CD14-positive monocyte (primary cell): ENCODE measurements around the gene GRID1. TPM values are rescaled to one million over a fixed set of nuclear protein-coding genes. Genes with fewer than 3 reads are reported as not detected.

Experiments
- DNase-seq, 3 donors: peaks; one replicate each; pipeline ENCODE4 v3.0.0-alpha.2; 2011 to 2022
- H2AFZ ChIP-seq: 2 replicates; pipeline ENCODE4 v1.6.0; 2012; ENCODE audit warnings: mild to moderate bottlenecking, low read depth, low read length, inconsistent platforms; ENCODE audit not compliant: insufficient read depth, poor library complexity, severe bottlenecking
- H3K27ac ChIP-seq, 2 donors: 1 replicate in 1 of 2; 2 replicates in 1 of 2; pipeline ENCODE4 v1.5.1; 2012 to 2013; ENCODE audit warnings: low read length in 2 of 2, control low read depth in 1 of 2, inconsistent platforms in 1 of 2, low read depth in 1 of 2, mild to moderate bottlenecking in 1 of 2
- H3K27me3 ChIP-seq, 2 donors: one replicate each; pipeline versions ENCODE4 v1.6.0 to v1.6.1; 2011 to 2013; ENCODE audit warnings: low read length in 2 of 2; ENCODE audit not compliant: control insufficient read depth in 2 of 2, insufficient read depth in 2 of 2
- H3K36me3 ChIP-seq, 2 donors: replicated peaks in 1 of 2; 1 replicate in 1 of 2; 2 replicates in 1 of 2; pipeline versions ENCODE4 v1.5.1 to v1.6.1; 2012 to 2013; ENCODE audit warnings: low read length in 2 of 2, control low read depth in 1 of 2, inconsistent platforms in 1 of 2, mild to moderate bottlenecking in 1 of 2; ENCODE audit not compliant: insufficient read depth in 2 of 2, control insufficient read depth in 1 of 2
- H3K4me1 ChIP-seq, 2 donors: 1 replicate in 1 of 2; 2 replicates in 1 of 2; pipeline versions ENCODE4 v1.5.1 to v1.6.1; 2012 to 2013; ENCODE audit warnings: low read length in 2 of 2, control low read depth in 1 of 2, inconsistent platforms in 1 of 2, mild to moderate bottlenecking in 1 of 2, moderate library complexity in 1 of 2; ENCODE audit not compliant: insufficient read depth in 2 of 2, control insufficient read depth in 1 of 2
- H3K4me2 ChIP-seq: replicated peaks from 2 replicates; pipeline ENCODE3; 2012; ENCODE audit warnings: low read length, moderate library complexity, mild to moderate bottlenecking; ENCODE audit not compliant: poor library complexity, severe bottlenecking; ENCODE audit errors: extremely low read depth
- H3K4me3 ChIP-seq, 3 experiments: fragments of 200-600 bp in 1 of 3; sonication (generic) in 1 of 3; replicated peaks in 1 of 3; 1 replicate in 2 of 3; 2 replicates in 1 of 3; pipeline ENCODE4 v1.5.1; 2011 to 2013; ENCODE audit warnings: low read length in 3 of 3, mild to moderate bottlenecking in 3 of 3, control low read depth in 2 of 3, low read depth in 2 of 3, inconsistent platforms in 1 of 3, moderate library complexity in 1 of 3
- H3K79me2 ChIP-seq: 2 replicates; pipeline ENCODE4 v1.6.0; 2012; ENCODE audit warnings: mild to moderate bottlenecking, control low read depth, inconsistent platforms, low read length, moderate library complexity; ENCODE audit not compliant: insufficient read depth
- H3K9ac ChIP-seq: 2 replicates; pipeline ENCODE4 v1.6.0; 2017; ENCODE audit warnings: low read length, mild to moderate bottlenecking; ENCODE audit not compliant: insufficient read depth, poor library complexity, severe bottlenecking
- H3K9me3 ChIP-seq, 2 donors: replicated peaks in 1 of 2; 1 replicate in 1 of 2; 2 replicates in 1 of 2; pipeline versions ENCODE4 v1.5.1 to v1.6.1; 2012 to 2013; ENCODE audit warnings: low read length in 2 of 2, control low read depth in 1 of 2; ENCODE audit not compliant: control insufficient read depth in 1 of 2, insufficient read depth in 1 of 2
- H4K20me1 ChIP-seq: 2 replicates; pipeline ENCODE4 v1.6.0; 2012; ENCODE audit warnings: mild to moderate bottlenecking, low read length, control low read depth, moderate library complexity; ENCODE audit not compliant: insufficient read depth
- H3K27ac Mint-ChIP-seq, 7 donors: one replicate each; pipeline ENCODE4 v1.8.0; 2020; ENCODE audit warnings: mild to moderate bottlenecking in 7 of 7, mixed read lengths in 7 of 7, moderate library complexity in 6 of 7, inconsistent platforms in 2 of 7
- H3K27me3 Mint-ChIP-seq, 3 donors: one replicate each; pipeline ENCODE4 v1.8.0; 2021 to 2022; ENCODE audit warnings: low read depth in 3 of 3, mild to moderate bottlenecking in 3 of 3, mixed read lengths in 3 of 3, moderate library complexity in 3 of 3, inconsistent platforms in 1 of 3
- H3K36me3 Mint-ChIP-seq, 2 donors: one replicate each; pipeline ENCODE4 v1.8.0; 2020; ENCODE audit warnings: mixed read lengths in 2 of 2, inconsistent platforms in 1 of 2, mild to moderate bottlenecking in 1 of 2
- H3K4me1 Mint-ChIP-seq: one replicate; pipeline ENCODE4 v1.8.0; 2020; ENCODE audit warnings: mild to moderate bottlenecking, mixed read lengths
- H3K4me3 Mint-ChIP-seq, 2 donors: one replicate each; pipeline ENCODE4 v1.8.0; 2020; ENCODE audit warnings: mild to moderate bottlenecking in 2 of 2, mixed read lengths in 2 of 2, moderate library complexity in 1 of 2
- H3K9me3 Mint-ChIP-seq, 7 donors: one replicate each; pipeline ENCODE4 v1.8.0; 2020 to 2022; ENCODE audit warnings: mixed read lengths in 7 of 7, mild to moderate bottlenecking in 6 of 7, moderate library complexity in 6 of 7, inconsistent platforms in 2 of 7
- WGBS: methylation state at CpG from one replicate; pipeline ENCODE4 v1.1.5; 2013; ENCODE audit warnings: missing lambda C conversion rate; ENCODE audit not compliant: insufficient coverage; 5-methylcytosine and 5-hydroxymethylcytosine counted together
- intact Hi-C, 2 donors: fragments of 100-400 bp; cut with micrococcal nuclease; formaldehyde crosslinking; loops; one replicate each; pipeline versions ENCODE4 v1.15.0 to v1.15.1; 2023
- polyA plus RNA-seq, 3 donors: library from polyadenylated mRNA; depleted of rRNA in 1 of 3; unstranded in 2 of 3; stranded (reverse) in 1 of 3; fragments of 300-500 nt in 2 of 3; fragments of >200 nt in 1 of 3; fragmentation: Illumina TruSeq in 2 of 3; gene quantifications; 1 replicate in 2 of 3; 2 replicates in 1 of 3; pipeline ENCODE4 v1.2.3, GENCODE V29; 2012 to 2021
- TF ChIP-seq, protein P1 (sequence below): fragments of 200-600 bp; IDR thresholded peaks from one replicate; pipeline ENCODE4 v1.8.0; 2022; ENCODE audit warnings: antibody characterized with exemption, mild to moderate bottlenecking

Gene GRID1
- polyA plus RNA-seq, 3 donors: not detected

DNA sequence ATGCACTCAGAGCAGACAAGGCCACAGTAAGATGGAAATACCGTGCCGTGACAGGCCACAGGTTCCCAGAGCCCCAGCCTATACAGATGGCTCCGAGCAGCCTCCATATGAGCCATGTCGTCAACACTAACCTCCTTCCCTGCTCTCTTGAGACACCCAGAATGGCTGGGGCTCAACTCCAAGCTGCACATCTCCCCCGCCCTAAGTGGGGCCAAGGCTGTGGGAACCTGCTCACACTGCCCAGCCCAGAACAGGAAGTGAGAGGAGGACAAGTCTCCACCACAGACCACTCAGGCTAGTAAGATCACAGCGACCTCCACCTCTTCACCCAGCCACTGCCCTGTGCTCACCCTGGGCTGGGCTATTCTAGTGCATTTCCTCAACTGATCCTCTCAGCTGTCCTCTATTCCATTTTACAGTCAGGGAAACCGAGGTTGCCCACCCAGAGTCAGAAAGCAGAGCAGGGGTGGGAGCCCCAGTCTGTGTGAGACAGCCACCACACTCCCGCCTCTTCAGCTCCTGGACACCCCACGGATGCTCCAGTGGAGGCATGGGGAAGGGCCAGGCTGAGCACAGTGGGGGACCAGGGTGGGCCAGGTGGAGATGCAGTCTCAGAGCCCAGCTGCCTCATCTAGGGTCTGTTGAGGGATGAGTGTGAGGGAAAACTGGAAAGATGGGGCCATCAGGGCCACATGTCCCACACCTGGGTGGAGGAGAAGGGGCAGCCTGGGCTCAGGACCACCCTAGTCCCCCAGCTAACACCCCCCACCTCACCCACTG lies 11.6 kb downstream of the GRID1 start:
- H3K4me1 ChIP-seq: peaks cover 41 to 43% of the 10 kb centered on the region in 2 donors

More for the DNA sequence above, 11.6 kb downstream of the GRID1 start:
- H2AFZ ChIP-seq: peak overlapping the region; percentile 73
- H3K27me3 ChIP-seq: no peaks in the 10 kb centered on the region
- H3K4me3 Mint-ChIP-seq: peak overlapping the region in 1 of 2 donors; percentile 83
- H3K4me2 ChIP-seq: peak overlapping the region; percentile 58
- H3K79me2 ChIP-seq: no peaks in the 10 kb centered on the region
- intact Hi-C loops: no loop called here
- peaks cover 0 to 4% of the 10 kb centered on the region in 2 donors for H3K9me3 ChIP-seq
- peaks cover 0 to 4% of the 10 kb centered on the region in 2 donors for H3K36me3 Mint-ChIP-seq
- WGBS: 54% methylated on average over 5 of the region's 9 CpGs
- H3K36me3 ChIP-seq: no peaks in the 10 kb centered on the region
- DNase-seq: peak; percentile 39 to 51 (median 48)
- H3K27me3 Mint-ChIP-seq: peaks cover 1 to 12% (median 7%) of the 10 kb centered on the region in 3 donors
- H3K27ac Mint-ChIP-seq: peak overlapping the region in 6 of 7 donors; percentile 70 to 90 (median 82)
- no peaks in the 10 kb centered on the region for H4K20me1 ChIP-seq
- peak overlapping the region; percentile 69 to 74 for H3K27ac ChIP-seq
- TF ChIP-seq, protein P1, sequence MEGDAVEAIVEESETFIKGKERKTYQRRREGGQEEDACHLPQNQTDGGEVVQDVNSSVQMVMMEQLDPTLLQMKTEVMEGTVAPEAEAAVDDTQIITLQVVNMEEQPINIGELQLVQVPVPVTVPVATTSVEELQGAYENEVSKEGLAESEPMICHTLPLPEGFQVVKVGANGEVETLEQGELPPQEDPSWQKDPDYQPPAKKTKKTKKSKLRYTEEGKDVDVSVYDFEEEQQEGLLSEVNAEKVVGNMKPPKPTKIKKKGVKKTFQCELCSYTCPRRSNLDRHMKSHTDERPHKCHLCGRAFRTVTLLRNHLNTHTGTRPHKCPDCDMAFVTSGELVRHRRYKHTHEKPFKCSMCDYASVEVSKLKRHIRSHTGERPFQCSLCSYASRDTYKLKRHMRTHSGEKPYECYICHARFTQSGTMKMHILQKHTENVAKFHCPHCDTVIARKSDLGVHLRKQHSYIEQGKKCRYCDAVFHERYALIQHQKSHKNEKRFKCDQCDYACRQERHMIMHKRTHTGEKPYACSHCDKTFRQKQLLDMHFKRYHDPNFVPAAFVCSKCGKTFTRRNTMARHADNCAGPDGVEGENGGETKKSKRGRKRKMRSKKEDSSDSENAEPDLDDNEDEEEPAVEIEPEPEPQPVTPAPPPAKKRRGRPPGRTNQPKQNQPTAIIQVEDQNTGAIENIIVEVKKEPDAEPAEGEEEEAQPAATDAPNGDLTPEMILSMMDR: no peak
- H3K9ac ChIP-seq: peak overlapping the region; percentile 38
- peaks cover 42% of the 10 kb centered on the region for H3K4me1 Mint-ChIP-seq
- peak overlapping the region in 1 of 3 experiments; percentile 34 for H3K4me3 ChIP-seq
- H3K9me3 Mint-ChIP-seq: peaks cover 2 to 9% (median 8%) of the 10 kb centered on the region in 7 donors
